ENCODE results near the gene SCGN. TPM values are rescaled to one million over a fixed set of nuclear protein-coding genes. Genes with fewer than 3 reads are reported as not detected.

SCGN gene
- total and polyA plus RNA-seq, 2 of the 13 experiments (the other 11 are each of a cell fraction or from before 2014, with no cell fraction given), result 2.9 to 29.0 TPM

GRCh38 chr6:25635886-25636317 is 16.1 kb upstream of the SCGN start (continued):
- no peak for TF ChIP-seq SP1 (IDR thresholded peaks at IDR 0.05)
- no peak for TF ChIP-seq SP1 (CRISPR knock-in tag; IDR thresholded peaks at IDR 0.05)
- no peak for TF ChIP-seq ZNF576 (CRISPR knock-in tag; IDR thresholded peaks at IDR 0.05)
- no peak for TF ChIP-seq PREB (CRISPR knock-in tag; IDR thresholded peaks at IDR 0.05)
- peak; percentile 97 for TF ChIP-seq PITX1 (CRISPR knock-in tag; IDR thresholded peaks at IDR 0.05)
- TF ChIP-seq ZNF816 (CRISPR knock-in tag; IDR thresholded peaks at IDR 0.05; ENCODE audit: borderline replicate concordance), result peak; percentile 51; the same call in 1 of the 2 replicates
- TF ChIP-seq JUNB (CRISPR knock-in tag; IDR thresholded peaks at IDR 0.05; ENCODE audit: borderline replicate concordance), result peak; percentile 96
- TF ChIP-seq ZBTB7B (CRISPR knock-in tag; IDR thresholded peaks at IDR 0.05), result peak; percentile 69; the same call in 1 of the 2 replicates
- TF ChIP-seq FOXO4 (CRISPR knock-in tag; conservative IDR thresholded peaks at IDR 0.05), result no peak
- TF ChIP-seq HNF4G (IDR thresholded peaks at IDR 0.05; ENCODE audit: borderline replicate concordance, low read depth, low read length), result peak; percentile 99
- peak; percentile 96; the same call in 1 of the 2 replicates for TF ChIP-seq HNF4G (CRISPR knock-in tag; IDR thresholded peaks at IDR 0.05; ENCODE audit: borderline replicate concordance, low read depth)
- TF ChIP-seq KDM4B (CRISPR knock-in tag; IDR thresholded peaks at IDR 0.05), result no peak; the same call in 1 of the 2 replicates
- TF ChIP-seq ZNF234 (CRISPR knock-in tag; conservative IDR thresholded peaks at IDR 0.05), result no peak
- TF ChIP-seq ZSCAN29 (CRISPR knock-in tag; conservative IDR thresholded peaks at IDR 0.05), result peak; percentile 77; the same call in 1 of the 2 replicates
- TF ChIP-seq ZBTB8A (CRISPR knock-in tag; IDR thresholded peaks at IDR 0.05; ENCODE audit: borderline replicate concordance, low read depth), result no peak
- no peak for TF ChIP-seq E2F1 (CRISPR knock-in tag; IDR thresholded peaks at IDR 0.05)
- TF ChIP-seq ARID3A (IDR thresholded peaks at IDR 0.05; ENCODE audit: low read depth, low read length), result peak; percentile 88
- TF ChIP-seq IRF2 (CRISPR knock-in tag; IDR thresholded peaks at IDR 0.05), result peak; percentile 82; the same call in 1 of the 2 replicates
- no peak for TF ChIP-seq ZNF572 (CRISPR knock-in tag; IDR thresholded peaks at IDR 0.05)
- peak; percentile 73; the same call in 1 of the 2 replicates for TF ChIP-seq ZNF292 (CRISPR knock-in tag; IDR thresholded peaks at IDR 0.05; ENCODE audit: borderline replicate concordance, low read depth)
- 0 out of 2 replicates have a peak, but pooled peaks have one; percentile 32 for TF ChIP-seq YEATS4 (CRISPR knock-in tag; IDR thresholded peaks at IDR 0.05; ENCODE audit: borderline replicate concordance)
- no peak for TF ChIP-seq ZNF512 (CRISPR knock-in tag; IDR thresholded peaks at IDR 0.05)
